Measurements from ENCODE around the gene PPIB.

Gene PPIB

DNA sequence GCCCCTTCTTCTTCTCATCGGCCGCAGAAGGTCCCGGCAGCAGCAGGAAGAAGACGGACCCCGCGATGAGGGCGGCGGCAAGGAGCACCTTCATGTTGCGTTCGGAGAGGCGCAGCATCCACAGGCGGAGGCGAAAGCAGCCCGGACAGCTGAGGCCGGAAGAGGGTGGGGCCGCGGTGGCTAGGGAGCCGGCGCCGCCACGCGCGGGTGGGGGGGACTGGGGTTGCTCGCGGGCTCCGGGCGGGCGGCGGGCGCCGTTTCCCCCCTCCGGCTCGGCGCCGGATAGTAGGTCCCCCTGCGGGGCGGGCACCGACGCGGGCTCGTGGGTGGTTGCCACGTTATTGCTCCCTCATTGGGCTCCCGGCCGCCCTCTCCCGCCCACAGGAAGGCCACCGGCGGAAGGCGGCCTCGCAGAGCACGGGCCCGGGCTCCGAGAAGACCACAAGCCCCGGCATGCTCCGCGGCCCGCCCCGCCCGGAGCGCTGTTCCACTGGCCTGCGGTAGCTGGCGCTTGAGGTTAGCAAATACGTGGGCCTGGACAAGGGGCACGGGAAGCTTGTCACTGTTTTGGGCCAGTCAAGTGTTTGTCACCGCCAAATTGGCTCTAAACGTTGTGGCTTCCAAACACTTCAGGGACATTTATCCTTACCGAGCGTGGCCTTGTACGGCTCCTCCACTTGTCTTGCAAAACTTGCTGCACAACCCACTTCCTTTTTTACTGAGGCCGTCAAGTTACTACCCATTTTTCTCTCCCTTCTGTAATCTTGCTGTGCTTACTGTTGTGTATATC, at the start of gene PPIB:
Gene PPIB, minus strand, starts transcription at position 154 of the 790 bp plus-strand sequence. Its CDS starts 36 bp downstream, at position 118.
- peak; percentile 91 to 94 for DNase-seq

DNA sequence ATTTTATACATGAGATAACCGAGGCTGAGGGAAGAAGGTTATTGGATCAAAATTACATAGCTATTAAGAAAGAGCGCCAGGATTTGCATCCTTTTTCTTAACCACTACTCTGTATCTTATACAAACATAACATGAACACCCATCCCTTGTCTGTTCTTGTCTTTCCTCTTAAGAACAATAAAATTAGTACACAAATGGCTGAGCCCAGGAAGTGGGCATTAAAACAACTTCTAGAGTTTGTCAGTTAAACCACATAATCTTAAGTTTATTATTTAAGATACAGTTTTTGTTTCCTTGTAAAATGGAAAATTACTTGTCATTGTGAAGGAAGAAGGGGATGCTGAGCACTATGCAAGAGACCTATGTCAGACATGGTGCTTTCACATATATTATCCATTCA, 48.9 kb upstream of the PPIB start:
- DNase-seq = no peak

DNA sequence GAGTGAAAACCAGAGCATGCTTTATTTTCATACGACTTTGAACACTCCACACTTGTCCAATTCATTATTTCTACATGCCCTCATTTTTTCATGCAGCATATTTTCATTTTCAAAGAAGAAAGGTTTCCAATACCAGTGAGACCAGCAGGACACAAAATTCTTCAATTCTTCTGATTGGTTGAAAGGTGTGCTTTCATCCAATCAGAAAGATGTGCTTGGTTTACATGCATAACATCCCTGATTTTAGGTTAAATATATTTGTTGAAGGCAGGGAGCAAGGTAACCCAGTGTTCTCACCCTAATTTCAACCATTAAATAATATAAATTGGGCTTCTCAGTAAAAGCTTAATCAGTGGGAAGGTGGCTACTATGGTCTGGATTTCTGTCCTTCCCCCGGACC, 47.5 kb upstream of the PPIB start:
- no peak for DNase-seq

DNA sequence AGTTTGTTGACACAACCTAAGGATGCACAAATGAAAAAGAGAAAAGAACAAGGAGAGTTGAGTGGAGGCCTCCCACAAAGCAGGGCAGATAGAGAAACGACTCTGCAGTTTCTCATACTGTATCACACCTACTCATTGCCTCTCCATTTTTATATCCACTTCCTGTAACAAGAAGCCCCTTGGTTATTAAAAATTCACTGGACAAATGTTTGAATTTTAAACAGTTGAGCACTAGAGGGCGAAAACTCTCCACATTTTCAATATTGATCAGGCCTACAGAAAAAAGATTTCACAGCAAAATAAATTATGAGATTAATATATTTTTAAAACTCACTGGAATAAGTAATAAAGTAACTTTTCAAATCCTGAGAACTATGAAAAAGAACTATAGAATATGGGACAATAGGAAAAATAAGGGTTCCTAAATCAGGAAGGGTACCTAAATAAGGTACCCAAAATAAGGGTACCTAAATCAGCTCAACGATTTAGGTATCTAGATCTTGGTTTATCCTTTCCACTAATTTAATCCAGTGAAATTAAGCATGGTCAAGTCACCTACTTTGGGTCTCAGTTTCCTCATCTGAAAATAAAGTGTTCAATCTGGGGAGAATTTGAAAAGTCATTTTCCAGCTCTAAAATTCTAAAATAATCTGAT, 47.0 kb upstream of the PPIB start:
- no peak for DNase-seq

DNA sequence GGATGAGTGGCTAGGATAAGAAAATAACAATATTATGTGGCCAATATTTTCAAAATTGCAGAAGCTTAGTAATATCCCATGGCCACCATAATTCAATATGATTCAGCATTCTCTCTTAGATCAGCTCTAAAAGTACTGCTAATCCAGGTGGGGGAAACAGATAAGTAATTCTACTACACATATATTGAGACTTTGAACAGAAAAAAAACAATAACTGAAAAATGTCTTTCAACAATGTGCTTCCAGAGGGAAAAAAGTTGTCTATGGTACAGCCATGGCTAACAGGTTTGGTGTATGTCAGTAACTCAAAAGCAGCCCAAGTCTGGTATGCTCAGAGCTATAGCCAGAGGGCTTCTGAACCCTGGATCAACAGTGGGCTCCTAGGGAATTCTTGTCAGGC, 42.4 kb upstream of the PPIB start:
- DNase-seq = no peak

DNA sequence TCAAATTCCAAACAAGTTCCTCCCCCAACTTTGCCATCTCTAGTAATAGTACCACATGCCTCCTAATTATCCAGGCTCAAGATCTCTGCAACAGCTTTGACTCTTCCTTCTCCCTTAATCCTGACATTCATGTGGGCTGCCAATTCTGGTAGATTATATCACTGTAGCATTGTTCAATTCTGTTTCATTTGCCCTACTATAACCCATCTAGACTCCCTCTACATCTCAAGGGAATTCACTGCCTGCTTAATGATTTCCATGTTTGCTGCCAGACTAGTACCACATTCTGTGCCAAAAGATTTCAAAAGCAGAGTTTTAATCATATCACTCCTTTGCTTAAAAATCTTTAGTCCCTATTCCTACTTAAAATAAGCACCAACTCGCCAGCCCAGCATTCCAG, 34.6 kb upstream of the PPIB start:
- no peak for DNase-seq

DNA sequence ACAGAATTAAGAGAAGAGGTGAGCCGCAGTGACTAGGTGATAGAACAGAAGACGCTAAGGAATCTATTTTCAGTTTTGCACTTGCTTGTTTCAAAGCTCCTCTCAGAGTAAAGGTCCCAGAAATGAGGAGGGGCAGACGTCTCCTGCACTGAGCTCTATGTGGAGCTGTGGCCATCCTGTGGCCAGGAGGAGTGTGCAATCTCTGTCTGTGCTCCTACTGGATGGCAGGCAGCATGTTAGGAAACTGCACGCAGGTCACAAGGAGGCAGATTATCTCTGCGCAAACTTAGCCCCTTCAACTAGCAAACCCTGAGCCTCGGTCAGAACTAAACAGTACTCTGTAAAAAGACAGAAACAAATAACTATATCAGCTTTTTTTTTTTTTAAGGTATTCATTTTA, 31.1 kb upstream of the PPIB start:
- DNase-seq = no peak

DNA sequence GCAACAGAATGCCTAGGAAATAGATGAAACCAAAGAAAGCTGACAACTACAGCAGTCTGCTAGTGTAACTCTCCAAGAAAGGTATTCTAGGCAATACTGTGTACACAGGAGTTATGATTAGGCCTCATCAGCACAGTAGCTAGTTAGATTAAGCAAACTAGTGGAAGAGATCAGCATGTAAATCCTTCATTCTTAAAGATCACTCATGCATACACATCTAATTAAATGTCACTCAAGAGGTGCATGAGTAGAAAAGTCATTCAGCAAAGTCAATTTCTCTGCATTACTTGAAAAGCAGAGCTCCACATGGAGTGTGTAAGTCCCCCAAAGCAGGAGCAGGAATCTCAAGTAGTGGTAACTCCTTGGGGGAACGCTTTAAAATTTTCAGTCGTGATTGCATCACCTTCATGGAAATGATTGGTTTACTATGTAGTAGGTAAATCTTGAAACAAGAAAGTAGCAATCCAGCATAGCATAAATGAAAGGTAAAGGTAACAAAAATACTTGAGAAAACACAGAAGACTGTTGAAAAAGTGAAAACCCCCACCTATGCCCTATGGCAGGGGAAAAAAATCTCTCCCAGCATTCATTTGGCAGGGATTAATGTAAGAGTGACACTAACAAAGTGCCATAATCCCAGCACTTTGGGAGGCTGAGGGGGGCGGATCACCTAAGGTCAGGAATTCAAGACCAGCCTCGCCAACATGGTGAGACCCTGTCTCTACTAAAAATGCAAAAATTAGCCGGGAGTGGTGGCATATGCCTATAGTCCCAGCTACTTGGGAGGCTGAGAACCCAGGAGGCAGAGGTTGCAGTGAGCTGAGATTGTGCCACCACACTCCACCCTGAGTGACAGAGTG, 29.4 kb upstream of the PPIB start:
- DNase-seq = no peak

DNA sequence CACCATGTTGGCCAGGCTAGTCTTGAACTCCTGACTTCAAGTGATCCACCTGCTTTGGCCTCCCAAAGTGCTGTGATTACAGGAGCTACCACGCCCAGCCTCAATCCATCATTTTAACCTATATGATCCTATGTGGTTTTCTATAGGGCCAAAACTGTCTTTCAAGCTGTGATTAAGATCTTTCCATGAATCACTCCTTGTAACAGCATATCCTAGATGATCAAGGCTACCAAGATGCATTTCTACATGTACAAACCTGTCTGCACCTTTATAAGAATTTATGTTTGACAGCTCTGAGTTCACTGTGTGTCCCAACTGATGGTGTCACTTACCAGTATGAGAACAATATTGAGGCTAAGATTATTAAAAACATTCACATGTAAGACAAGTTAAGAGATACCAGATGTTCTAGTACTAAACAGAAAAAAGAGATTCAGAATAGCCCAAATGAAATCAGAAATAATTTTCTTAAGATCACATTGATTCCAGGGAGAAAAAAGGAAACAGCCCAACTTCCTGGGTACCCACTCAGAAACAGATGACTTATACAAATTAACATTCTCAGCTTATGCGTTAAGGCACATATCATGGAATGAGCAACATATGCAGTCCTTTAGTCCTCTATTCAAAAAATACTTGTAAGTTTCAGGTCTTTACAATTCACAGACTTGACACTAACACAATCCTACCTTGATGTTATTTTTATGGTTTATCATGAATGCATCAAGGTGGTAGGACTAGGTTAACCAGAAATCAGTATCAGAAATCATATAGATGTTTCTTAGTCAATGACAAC, 24.8 kb upstream of the PPIB start:
- no peak for DNase-seq

DNA sequence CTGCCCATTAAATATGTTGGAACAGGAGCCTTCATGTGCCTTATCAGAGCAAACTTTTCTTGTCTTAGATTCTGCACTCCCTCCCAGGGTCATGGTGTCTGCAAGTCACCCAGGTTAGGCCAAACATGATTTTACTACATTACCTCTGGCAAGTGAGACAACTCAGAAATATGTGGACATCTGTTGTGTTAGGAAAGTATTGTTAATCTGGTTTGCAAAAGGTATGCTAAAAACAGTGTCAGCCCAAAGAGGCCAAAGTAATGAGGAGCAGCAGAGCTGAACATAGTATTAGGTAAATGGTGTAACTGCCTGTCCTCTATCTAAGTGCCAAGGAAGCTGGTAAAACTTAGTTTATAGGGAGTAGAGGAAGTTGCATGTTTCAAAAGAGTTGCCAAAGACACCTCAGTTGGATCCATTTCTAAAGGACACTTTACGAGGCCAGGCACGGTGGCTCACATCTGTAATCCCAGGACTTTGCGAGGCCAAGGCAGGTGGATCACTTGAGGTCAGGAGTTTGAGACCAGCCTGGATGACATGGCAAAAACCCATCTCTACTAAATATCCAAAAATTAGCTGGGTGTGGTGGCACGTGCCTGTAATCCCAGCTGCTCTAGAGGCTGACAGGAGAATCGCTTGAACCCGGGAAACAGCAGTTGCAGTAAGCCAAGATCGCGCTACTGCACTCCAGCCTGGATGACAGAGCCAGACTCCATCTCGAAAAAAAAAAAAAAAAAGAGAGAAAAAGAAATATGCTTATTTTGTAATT, 22.5 kb upstream of the PPIB start:
- DNase-seq = no peak

DNA sequence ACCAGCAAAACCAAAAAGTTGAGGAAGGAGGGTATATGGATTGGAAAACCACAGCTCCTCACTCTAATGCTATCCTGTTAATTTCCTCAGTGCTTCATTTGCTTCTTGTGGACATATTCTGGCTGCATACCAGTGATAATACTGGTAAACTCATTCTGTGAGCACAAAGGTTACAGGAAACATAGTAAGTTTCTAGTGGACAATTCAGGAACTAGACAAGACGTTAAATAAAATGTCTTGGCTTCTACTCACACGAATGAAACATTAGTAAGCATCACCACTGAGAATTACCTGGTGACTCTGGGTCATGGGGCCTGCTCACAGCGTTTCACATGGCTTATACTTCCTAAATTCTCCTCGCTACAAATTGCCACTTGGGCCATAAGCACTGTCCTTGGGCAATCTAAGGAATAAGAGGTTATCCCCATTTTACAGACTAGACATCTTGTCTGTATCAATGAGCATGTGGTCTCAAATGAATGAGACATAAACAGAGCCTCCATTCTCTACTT, 20.1 kb upstream of the PPIB start:
- no peak for DNase-seq

DNA sequence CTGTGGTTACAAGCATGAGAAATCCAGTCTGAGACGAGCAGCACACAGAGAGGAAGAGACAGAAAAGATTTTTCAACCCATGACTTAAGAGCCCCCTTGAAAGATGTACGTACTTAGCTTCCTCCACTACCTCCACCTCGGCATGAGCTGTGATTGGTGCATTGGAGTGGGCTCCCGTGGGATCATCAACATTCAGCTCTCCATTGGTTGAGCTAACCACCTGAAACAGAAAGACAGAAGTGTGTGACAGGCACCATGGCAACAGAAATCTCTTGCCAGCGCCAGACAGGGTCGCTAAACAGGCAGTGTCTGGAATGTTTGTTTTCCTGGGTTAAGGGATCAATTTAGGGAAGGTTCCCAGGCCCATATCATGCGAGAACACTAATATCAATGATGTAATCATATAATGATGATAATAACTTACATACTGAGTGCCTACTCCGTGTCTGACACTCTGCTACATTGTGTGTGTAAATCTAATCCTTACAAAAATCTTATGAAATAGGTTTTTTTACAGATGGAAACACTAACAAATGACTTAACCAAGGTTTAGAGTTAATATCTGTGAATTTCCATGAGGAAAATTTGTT, 17.5 kb upstream of the PPIB start:
- DNase-seq = no peak

DNA sequence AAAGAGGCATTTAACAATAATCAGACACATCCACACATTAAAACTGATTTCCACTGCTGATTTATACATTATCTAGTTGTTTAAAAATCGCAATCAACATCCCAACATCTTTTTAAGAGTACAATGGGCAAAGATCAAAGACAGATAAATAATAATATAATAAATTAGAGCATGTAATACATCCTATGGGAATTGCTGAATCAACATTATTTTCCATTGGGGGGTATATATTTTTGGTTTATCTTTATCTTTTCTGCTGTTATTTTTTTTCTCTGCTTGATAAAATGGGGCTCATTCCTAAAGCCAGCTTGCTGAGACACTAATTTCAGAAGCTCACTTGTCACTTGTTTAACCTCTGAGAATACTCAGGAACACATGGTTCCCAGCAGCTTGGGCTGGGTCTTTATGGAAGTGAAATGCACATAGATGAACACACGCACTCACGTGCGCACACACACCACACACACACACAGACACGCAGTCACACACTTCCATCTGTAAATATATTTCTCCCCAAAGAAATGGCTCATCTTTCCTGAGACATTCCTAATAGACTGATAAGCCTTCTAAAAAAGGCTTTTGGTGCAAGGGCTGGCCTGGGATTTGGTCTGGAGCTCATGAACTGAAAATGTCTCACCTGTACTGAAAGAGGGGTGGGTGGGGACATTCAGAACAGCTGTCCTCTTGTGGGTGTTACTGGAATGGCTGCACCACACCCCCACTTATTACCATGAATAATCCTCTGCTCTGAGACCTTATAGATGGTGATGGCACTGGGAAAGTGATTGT, 3.5 kb upstream of the PPIB start:
- no peak for DNase-seq

DNA sequence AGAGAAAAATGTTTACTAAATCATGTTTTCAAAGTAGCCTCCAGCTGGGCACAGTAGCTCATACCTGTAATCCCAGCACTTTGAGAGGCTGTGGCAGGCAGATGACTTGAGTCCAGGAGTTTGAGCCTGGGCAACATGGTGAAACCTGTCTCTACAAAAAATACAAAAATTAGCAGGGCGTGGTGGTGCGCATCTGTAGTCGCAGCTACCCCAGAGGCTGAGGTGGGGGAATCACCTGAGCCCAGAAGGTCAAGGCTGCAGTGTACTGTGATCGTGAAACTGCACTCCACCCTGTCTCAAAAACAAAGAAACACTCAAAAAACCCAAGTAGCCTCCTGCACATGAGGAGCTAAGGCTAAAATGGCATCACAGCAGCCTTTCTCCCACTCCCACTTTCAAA, 1.6 kb upstream of the PPIB start:
- DNase-seq = no peak

DNA sequence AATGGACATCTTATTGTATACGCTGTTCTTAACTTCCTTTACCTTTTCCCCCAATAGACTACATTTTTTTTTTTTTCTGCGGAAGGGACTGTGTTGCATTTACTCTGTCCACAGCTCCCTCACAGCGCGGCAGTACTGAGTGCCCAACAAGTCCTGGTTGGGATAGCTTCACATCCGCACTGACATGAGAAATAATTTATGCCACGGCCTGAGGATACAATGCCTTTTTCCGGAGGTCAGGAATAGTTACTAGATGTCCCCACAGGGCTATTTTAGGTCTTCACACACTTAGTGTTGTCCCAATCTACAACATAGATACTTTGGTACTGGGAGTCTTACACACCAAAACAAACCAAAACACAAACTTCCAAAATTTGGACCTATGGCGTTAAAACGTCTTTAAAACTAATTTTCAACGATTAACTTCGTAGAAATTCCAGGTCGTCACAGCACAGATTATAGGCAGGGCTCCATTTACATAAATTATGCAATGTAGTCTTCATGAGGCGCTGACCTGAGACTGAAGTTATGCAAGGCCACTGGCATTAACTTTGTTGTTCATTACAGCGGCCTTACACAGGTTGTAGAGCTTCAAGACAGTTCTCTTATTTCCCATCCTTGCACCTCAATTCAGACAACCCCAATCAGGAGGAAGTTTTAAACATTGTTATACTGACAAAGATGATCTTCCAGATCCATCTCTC, 989 bp upstream of the PPIB start:
- DNase-seq = no peak

DNA sequence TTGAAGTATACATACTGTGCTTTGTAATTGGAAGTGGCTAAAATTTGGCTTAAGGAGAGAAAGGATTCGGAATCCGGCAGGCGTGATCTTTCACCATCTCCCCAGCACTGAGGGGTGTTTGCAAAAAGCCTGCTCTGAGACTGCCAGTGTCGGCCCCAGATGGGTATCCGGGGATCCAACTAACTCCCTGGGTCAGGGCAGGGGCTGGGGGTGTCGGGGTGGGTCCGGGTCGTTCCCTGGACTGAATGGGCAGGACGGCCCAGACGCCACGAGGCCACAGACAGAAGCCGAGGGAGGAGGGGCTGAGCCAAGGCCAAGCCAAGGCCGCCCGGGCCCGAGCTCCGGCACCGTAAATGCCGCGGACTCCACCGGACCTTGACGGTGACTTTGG, 349 bp downstream of the PPIB start:
- no peak for DNase-seq

DNA sequence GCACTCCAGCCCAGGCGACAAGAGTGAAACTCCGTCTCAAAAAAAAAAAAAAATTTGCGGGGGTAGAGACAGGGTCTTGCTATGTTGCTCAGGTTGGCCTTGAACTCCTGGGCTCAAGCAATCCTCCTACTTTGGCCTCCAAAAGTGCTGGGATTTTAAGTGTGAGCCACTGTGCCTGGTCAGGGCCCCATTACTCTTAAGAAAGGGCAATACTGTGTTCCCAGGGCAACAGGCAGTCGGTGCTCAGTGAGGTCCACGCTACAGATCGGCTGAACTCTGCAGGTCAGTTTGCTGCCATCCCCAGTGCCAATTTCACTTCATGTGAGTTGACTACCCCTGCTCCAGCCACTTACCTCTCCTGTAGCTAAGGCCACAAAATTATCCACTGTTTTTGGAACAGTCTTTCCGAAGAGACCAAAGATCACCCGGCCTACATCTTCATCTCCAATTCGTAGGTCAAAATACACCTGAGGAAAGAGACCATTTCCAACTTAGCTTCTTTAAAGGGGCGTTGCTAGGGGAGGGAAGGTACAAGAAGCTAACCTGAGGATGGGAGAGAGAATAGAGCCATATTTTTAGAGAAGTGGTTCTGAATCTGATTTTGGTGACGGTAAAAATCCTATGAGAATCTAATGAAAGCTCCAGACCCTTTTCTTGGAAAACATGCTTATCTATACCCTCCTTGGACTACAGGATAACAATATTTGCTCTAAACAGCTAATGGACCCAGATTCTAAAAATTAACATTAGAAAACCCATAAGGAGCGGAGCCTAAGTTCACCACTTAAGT, 939 bp downstream of the PPIB start:
- no peak for DNase-seq

DNA sequence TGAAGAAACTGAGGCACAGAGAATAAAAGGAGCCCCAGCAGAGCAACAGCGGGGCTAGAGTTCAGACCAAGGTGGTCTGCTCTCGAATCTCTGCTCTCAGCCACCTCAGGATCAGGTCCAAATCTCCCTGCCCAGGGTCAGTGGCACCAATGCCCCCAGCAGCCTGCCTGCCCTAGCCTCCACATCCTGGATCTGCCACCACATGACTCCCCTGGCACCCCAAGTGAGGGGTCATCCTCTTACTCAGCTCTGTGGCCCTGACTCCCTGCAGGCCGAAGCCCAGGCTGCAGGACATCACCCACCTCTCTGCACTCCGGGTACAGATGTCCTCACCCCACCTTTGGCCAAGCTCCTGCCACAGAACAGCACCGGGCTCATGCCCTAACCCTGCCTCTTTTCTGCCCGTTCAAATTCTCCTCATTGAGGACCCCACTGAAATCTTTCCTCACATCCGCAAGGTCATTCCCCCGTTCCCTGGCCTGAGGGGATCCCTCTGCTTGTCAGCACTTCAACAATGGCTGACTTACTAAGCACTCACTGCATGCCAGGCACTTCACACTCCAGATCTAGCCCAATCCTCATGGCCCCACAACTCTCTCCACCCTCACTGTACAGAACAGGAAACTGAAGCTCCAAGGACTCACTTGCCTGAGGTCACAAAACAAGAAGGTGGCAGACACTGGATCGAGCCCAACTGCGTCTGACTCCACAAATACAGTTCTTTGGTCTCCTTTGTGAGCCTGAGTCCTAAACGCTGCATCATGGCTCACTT, 4.3 kb downstream of the PPIB start:
- DNase-seq = no peak

Measured in cerebellar nuclear complex (tissue), 1 donor.